ENCODE data around the gene LIMS4.
"Not testable (repeated sequence)": the region's sequence is repeated elsewhere in the genome, so short reads cannot be mapped to it uniquely, and the experiment has no call there.

The LIMS4 gene, protein sequence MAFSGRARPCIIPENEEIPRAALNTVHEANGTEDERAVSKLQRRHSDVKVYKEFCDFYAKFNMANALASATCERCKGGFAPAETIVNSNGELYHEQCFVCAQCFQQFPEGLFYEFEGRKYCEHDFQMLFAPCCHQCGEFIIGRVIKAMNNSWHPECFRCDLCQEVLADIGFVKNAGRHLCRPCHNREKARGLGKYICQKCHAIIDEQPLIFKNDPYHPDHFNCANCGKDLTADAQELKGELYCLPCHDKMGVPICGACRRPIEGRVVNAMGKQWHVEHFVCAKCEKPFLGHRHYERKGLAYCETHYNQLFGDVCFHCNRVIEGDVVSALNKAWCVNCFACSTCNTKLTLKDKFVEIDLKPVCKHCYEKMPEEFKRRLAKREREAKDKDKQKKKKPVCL

DNA sequence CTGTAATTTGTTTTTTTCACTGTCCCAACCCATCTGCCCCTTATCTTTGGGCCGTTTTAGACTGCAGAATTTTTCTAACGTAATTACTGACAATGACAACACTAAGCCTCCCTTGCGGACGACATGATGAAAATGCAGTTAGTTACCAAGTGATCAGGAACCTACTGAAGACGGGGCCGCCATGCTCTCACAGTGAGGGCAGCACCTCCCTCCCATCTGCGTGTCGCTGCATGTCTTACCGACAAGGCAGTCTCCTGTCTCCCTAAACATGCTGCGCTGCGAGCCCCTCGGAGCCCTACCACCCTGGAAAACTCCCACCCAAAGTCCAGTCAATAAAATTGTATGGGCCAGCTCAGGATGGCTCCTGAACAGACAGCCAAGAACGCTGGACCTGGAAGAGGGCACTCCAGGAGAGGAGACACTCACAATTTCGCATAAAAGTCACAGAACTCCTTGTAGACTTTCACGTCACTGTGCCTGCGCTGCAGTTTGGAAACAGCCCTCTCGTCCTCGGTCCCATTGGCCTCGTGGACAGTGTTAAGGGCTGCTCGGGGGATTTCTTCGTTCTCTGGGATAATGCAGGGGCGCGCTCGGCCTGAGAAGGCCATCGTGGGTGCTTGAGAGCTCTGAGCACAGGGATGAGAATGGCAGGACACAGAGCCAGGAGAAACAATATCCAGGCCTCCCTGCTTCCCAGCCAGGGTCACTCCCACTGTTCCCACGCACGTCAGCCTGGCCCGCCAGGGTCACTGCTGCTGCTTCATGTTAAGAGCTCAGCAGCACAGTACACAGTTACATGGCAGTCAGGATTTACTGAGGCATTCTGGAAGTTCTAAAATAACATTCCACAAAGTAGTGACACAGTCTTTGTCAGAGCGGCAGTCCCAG, at the start of gene LIMS4:
Gene LIMS4, minus strand, starts transcription at position 646 of the 888 bp plus-strand sequence. Its CDS starts 38 bp downstream, at position 608.
- FAIRE-seq = not testable (repeated sequence)

DNA sequence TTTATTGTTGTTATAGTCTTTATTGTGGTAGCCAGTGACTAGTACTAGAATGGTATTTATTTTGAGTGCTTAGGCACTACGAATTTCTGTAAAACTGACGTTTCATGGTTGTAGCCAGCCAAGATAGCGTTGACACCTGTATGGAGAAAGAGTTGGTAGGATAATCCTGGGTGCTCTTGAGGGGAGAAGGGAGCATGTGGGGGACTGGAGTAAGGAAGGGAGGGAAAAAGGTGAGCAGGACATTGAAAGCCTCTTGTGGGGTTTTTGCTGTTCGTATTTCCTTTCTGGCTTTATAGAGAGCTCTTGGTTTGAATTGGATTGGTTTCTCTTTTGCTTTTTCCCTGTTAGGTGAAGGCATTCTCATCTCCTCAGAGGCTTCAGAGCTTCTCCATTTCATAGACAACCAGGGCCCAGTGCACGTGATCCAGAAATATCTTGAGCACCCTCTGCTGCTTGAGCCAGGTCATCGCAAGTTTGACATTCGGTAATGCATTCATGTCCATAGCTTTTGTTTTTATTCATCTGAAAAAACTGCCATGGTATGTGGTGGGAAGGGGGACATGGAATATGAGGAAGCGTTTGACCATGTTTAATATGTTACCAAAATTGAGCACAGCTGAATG, 27.2 kb upstream of the LIMS4 start:
- FAIRE-seq = not testable (repeated sequence)

DNA sequence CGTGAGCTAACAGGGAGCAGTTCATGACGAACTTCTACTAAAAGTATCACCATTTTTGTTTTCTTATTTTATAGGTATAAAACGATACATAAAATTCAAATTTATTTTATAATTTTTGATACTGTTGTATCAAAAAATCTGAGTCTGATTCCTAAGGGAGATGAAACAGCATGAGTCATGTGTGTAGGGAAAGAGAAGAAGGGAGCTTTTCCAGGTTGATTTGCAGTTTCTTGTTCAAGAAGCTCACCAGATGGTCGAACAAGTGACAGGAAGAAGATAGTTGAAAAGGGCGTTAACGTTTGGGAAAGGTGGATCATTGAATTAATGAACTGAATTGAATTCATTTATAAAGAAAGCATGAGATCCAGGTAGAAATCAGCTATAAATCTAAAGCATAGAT, 23.4 kb upstream of the LIMS4 start:
- FAIRE-seq = not testable (repeated sequence)

DNA sequence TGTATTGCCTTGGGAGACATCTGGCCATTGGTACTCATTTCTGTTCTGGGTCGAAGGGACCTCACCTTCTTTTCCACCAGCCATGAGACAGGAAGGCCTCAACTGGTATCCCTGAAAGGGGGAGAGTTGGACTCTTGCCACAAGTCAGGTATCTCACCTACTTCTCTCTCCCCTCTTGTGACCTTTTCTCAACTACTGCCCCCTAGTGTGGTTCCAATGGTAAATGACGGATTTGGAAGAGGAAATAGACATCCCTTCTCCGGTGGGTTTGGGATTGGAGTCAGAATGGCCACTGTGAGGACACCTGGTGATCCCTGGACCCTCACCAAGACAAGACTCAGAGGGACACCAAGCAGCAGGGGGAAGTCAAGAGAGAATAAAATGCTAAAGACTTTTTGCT, 21.9 kb upstream of the LIMS4 start:
- FAIRE-seq = not testable (repeated sequence)

DNA sequence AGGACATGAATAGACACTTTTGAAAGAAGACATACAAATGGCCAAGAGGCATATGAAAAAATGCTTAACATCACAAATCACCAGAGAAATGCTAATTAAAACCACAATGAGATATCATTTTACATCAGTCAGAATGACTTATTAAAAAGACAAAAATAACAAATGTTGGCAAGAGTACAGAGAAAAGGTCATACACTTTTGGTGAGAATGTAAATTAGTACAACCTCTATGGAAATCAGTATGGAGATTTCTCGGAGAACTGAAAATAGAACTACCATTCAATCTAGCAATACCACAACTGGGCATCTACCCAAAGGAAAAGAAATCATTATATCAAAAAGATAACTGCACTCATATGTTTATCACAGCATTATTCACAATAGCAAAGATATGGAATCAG, 16.4 kb upstream of the LIMS4 start:
- not testable (repeated sequence) for FAIRE-seq

DNA sequence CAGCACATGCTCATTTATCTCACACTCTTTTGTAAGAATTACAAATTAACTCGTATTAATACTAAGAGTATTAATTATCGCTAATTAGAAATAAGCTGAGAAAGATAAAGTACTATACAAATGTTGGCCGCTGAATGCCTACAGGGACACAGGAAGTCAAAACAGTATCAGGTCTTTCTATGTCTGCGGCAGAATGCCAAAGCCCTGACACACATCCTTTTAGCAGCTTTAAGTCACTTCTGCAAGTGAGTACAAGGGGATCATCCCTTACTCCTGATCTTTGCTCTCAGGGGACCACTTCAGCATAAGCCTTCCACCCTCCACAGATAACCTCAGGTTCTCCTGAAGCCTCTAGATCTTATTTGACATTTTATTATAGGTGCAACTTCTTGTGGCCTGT, 10.1 kb upstream of the LIMS4 start:
- not testable (repeated sequence) for FAIRE-seq

DNA sequence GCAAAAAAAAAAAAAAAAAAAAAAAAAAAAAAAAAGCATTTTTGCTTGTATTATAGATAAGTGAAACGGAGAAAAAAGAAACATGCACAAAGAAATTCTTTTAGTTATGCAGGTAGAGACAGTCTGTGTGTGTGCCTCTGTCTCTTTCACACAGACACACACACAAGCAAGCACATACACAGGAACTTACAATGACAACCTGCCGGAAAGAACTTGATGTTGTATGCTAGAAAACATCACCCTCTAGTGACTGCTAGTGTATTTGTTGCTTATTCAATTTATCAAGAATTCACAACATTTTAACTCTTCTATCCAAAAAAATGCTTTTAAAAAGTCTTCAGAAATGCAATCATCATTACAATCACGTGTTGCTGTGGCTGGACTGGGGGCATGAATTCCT, 8.6 kb upstream of the LIMS4 start:
- not testable (repeated sequence) for FAIRE-seq

DNA sequence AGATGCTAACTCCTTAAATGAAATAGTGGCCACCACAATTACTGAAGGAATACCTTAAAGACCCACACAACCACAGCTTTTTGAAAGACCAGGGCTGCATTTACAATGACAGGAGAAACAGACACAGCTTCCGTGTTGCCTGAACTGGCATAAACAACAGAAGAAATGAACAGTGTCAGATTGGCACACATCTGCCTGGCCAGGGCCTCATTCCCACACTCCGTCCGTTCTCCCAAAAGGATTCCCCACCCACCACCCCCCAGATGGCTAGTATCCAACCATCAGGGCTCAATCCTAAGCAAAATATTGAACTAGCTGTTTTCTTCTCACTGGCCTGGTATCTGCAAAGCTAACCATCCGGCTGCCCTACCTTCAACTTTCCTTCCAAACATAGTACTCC, 7.5 kb upstream of the LIMS4 start:
- not testable (repeated sequence) for FAIRE-seq

DNA sequence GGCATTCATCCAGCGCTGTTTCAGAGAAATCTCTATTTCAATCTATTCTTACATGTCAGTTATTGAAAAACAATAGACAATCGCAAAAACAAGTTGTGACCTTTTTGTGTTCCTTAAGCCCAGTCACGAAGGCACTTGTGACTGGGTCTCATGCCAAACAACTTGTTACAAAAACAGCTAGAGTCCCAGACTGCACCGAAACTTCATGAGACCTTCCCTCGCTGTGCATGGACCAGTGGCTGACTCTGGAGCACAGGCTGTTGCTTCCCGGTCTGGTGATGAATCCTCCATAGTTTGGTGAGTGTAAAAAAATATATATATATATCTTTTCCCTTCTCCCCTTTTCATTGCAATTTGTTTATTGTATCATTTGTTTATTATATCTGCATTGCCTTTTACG, 4.8 kb upstream of the LIMS4 start:
- FAIRE-seq = not testable (repeated sequence)

DNA sequence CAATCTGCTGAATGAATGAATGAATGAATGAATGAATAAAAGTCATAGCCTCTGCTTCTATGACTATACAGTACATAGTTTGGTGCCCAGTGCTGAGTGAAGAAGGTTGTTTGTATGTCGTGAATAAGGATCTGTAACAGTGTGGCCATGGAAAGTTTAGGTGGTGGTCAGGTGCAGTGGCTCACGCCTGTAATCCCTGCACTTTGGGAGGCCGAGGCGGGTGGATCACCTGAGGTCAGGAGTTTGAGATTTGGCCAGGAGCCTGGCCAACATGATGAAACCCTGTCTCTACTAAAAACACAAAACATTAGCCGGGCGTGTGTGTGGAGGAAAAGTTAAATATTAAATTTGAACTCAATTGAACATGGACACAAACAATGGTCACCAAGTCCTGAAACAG, 4.3 kb upstream of the LIMS4 start:
- not testable (repeated sequence) for FAIRE-seq

DNA sequence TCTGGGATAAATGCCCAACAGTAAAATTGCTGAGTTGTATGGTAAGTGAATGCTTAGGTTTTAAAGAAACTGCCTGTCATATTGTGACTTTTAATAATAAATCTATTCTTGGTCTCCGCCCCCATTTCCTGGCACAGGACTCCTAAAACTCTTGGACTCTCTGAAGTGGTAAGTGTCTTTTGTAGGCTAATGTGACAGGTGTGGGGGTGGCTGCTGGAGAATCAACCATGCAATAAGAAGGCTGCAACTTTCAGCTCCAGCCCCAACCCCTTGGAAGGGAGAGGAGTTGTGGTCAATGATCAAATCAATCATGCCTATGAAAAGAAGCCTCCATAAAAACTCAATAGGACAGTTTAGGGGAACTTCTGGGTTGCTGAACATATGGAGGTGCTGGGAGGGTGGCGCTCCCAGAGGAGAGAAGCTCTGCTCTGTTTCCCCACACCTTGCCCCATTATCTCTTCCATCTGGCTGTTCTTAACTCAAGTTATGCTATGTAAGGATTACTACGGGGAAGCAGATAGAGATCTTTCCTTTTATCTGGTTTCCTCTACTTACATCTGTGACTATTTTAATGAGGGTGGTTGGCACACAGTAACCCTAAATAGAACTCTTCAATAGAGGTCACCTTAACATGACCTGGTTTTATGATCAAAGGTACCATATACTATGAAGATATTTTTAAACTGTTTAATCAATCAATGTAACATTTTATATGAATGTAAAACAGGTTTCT, 3.2 kb upstream of the LIMS4 start:
- FAIRE-seq = not testable (repeated sequence)

DNA sequence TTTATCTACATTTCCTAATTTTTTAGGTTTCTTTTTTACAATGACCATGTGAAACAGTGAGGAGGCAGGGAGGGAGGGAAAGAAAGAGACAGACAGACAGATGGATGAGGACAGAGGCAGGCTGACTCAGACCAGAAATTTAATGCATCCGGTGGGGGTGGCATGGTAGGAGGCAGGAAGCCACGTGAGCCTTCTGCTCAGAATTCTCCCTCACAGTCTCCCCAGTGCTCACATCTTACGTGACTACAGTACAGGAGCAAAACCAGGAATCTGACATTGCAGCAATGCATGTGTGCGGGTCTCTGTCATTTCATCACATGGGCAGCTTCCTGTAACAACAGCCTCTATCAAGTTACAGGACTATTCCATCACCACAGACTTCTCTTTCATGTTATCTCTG, 2.3 kb upstream of the LIMS4 start:
- not testable (repeated sequence) for FAIRE-seq

DNA sequence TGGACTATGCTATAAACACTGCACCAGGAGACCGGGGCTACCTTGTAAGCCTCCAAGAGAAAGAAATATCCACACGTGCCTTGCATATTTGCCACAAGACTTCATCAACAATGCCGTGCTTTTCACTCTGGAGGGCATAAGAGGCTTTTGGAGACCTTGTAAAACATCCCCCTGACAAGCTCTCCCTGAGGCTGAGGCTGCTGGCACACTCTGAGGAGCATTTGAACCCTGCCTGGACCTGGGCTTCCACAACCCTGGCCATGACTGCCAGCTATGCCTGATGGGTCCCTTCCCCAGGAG, 393 bp upstream of the LIMS4 start:
- FAIRE-seq = not testable (repeated sequence)

DNA sequence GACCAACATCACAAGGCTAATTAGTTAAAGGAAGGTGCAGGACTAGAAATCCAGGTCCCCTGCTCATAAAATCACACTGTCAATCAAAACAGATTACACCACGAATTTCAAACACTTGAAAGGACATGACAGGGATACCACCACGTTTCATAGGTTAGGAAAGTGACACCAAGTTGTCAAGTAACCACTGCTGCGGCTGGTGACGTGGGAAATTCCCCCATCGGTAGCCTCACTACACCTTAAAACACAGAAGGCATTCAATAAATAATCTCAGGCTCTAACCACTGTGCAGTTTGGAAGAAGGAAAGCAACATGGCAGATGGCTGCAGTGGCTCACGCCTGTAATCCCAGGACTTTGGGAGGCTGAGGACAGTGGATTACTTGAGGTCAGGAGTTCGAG, 3.7 kb downstream of the LIMS4 start:
- not testable (repeated sequence) for FAIRE-seq

DNA sequence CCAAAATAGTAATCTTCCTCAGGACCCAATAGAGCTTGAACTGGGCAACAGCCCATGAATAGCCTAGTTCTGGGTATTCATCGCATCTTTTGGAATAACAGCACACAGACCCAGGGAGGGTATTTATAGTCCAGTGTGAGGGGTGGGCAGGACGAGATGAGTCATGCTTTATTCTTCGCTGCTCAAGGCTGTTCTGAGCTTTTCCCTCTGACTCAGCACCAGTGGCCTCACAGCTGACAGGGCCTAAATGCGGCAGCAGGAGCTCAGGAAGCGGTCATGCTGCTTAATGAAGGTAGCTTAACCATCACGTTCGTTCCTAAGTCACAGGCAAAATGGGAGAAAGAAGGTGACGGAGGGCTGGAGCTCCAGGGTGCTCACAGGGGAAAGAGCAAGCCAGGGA, 7.3 kb downstream of the LIMS4 start:
- FAIRE-seq = not testable (repeated sequence)

DNA sequence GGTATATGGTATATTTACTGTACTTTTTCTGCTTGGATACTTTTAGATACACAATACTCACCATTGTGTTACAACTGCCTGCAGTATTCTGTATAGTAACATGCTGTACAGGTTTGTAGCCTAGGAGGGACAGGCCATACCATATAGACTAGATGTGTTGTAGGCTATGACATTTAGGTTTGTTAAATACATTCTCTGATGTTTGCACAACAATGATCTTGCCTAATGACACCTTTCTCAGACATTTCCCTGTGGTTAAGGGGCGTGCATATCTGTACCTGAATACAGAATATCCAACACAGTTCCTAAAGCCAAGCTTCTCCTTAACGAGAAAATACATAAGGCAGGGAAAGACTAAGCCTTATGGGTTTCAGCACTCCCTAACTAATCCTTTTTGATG, 10.2 kb downstream of the LIMS4 start:
- FAIRE-seq = not testable (repeated sequence)

DNA sequence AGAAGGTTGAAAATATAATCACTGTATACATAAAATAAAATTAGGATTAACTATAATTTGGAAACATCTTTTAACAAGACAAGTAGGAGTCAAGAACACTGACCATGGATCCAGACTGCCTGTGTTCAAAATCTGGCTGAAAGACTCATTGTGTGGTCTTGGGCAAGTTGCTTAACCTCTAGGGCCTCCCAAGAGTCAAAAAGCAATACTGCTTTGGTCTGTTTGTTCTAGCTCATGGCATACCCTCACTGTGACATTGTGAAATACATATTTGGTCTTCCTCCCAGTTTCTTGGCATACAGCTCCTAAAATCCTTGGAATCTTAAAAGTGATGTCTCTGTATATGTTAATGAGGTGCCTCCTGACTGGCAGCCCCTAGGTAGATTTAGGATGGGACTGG, 12.3 kb downstream of the LIMS4 start:
- not testable (repeated sequence) for FAIRE-seq

DNA sequence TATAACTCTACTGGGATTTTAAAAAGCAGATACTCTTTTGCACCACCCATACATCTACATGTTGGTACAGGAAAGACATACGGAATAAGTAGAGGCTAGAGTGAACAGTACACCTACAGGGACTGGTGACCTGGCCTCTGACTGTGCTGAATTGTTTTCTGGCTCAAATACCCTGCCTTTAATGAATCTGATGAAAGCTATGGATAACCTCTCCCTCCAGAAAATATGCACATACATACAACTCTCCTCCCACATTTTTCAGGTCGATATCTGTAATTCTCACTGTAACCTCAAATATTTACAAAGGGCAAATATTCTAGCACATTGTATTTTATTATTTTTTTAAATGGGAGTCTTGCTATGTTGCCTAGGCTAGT, 15.4 kb downstream of the LIMS4 start:
- FAIRE-seq = not testable (repeated sequence)

DNA sequence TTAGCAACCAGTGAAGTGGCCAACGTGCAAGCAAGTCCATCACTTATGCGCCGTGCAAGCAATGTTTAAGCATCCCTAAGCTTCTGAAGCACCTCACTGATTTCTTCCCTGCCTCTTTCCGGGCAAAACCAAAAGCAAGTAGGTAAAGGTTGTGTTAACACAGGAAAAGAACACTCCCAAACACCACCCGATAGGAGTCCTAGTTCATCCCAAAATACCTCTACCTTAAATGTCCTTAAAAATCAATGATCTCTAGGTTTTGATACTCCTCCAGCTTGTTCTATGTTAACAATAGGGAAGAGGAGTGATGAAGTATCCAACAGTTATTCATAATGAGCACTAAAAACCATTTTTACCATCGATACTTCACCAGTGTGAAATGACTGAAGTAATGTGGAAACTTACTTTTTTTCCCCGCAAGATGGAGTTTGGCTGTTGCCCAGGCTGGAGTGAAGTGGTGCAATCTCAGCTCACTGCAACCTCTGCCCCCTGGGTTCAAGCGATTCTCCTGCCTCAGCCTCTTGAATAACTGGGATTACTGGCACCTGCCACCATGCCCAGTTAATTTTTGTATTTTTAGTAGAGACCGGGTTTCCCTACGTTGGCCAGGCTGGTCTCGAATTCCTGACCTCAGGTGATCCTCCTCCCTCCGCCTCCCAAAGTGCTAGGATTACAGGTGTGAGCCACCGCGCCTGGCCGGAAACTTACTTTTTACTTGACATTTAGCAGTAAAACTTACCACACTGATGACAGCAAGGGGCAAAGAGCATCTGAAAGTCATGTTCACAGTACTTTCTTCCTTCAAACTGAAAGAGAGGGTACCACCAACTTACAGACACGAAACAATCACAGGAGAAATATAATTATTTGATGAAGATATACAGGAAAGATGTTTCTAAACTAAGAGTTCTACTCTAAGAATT, 16.1 kb downstream of the LIMS4 start:
- not testable (repeated sequence) for FAIRE-seq

DNA sequence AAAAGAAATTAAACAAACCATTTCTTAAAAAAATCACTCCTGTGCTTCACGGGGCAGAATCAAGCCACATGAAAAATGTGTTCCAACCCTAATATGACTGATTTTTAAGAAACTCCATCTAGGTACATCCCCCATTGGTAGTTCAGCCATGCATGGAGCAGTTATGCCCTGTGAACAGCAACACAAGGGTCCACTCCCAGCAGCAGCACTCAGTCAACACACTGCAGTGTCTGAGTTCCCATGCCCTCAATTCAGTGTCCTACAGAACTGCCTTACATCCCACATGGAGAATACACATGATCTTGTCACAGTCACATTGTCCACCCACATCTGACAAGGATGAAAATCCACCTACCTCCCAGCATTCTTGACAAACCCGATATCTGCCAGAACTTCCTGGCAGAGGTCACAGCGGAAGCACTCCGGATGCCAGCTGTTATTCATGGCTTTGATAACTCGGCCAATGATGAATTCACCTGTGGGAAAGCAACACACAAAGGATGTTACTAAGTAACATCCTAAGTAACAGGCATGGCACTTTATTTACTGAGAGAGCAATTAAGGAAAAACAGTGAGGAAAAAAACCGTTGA, 17.4 kb downstream of the LIMS4 start:
- FAIRE-seq = not testable (repeated sequence)

DNA sequence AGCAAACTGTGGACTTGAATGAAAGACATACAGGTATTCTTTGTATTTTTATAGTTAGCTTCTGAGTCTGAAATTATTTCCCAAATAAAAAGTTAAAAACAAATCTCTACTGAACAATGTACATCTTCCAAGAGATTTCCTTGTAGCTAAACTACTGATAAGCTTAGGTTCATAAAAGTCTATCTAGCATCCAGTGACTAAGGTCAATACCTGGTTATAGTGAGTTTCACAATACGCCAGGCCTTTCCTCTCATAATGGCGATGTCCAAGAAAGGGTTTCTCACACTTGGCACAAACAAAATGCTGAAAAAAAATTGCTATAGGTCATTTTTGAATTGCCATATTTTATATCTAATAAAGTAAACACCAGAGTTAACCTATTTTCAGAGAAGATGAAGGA, 21.7 kb downstream of the LIMS4 start:
- not testable (repeated sequence) for FAIRE-seq

Data from islet of Langerhans (tissue), 1 donor.